C4-2B (cell line): ENCODE data around the gene RNF138.
A peak's percentile ranks its signal among the peaks of the same experiment; 100 is the strongest.

Experiments
- H3K27ac ChIP-seq: fragments of 450-650 bp; 2 replicates; pipeline ENCODE4 v1.5.1; 2017
- ZFX ChIP-seq: fragments of 450-650 bp; IDR thresholded peaks from 2 replicates; pipeline ENCODE4 v1.6.1; 2017
- TF ChIP-seq, protein P1 (sequence below): fragments of 450-650 bp; conservative IDR thresholded peaks from 2 replicates; pipeline ENCODE4 v1.5.1; 2017; ENCODE audit warnings: mild to moderate bottlenecking

The RNF138 gene

DNA sequence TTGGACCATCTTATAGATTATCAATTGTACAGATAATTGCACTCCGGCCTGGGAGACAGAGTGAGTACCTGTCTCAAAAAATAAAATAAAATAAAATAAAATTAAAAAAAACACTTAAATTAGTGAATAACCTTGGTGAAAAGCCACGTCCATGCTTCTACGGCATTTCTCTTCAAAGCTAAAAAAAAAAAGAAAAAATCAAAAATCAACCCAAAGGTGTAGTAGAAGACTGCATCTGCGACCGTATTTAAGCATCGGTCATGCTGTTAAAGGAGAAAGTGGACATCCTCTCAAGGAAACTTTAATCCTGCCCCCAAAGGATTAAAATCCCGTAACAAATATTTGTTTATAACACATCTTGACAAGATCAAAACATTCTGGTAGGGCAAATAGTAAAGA lies 350 bp upstream of the RNF138 start:
- H3K27ac ChIP-seq: peak overlapping the region; percentile 99
- TF ChIP-seq, protein P1, sequence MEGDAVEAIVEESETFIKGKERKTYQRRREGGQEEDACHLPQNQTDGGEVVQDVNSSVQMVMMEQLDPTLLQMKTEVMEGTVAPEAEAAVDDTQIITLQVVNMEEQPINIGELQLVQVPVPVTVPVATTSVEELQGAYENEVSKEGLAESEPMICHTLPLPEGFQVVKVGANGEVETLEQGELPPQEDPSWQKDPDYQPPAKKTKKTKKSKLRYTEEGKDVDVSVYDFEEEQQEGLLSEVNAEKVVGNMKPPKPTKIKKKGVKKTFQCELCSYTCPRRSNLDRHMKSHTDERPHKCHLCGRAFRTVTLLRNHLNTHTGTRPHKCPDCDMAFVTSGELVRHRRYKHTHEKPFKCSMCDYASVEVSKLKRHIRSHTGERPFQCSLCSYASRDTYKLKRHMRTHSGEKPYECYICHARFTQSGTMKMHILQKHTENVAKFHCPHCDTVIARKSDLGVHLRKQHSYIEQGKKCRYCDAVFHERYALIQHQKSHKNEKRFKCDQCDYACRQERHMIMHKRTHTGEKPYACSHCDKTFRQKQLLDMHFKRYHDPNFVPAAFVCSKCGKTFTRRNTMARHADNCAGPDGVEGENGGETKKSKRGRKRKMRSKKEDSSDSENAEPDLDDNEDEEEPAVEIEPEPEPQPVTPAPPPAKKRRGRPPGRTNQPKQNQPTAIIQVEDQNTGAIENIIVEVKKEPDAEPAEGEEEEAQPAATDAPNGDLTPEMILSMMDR: no peak
- TF ChIP-seq ZFX: no peak

DNA sequence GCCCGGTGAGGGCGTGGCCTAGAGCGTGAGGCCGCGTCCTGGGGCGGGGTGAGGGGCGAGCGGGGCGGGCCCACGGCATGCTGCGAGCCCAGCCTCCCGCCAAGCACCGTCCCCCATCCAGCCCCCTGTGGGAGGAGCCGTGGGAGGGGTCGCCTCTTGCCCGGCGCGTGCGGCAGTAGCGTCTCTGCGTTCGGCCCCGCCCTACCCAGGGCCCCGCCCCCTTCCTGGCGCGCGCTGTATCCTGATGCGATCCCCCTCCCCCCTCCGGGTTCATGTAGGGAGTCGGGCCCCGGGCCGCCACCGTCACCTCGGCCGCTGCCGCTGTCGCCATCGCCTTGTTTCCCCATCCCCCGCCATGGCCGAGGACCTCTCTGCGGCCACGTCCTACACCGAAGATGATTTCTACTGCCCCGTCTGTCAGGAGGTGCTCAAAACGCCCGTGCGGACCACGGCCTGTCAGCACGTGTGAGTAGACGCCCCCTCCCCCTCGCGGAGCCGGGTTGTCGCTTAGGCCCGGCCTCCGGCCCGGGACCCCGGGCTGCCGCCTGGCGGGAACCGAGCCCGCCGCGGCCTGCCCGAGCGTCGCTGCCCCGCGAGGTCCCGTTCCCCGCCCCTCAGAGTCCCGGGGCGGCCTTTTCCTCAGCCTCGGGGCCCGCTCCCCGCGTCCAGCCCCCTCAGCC lies 888 bp downstream of the RNF138 start:
- TF ChIP-seq, protein P1: no peak
- peak; percentile 95 for TF ChIP-seq ZFX

DNA sequence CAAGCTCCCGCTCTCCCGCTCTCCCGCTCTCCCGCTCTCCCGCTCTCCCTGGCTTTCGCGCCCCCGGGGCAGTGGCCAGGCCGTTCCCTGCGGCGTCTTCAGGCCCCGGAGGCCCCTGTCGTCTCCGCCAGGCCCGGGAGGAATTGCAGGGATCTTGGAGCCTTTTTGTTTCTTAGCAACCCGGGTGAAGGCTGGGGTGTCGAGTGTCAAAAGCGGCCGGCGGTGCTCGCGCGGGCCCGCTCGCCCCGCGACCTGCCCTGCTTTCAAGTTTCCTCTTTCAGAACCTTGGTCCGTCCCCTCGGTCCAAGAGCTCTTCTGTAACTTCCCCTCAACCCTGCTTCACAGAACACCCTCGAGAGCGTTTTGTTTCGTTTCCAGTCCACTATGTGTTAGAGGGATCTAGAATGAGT lies 1.4 kb downstream of the RNF138 start:
- peak overlapping the region; percentile 99 for H3K27ac ChIP-seq

More for the DNA sequence above, 888 bp downstream of the RNF138 start:
- peak overlapping the region; percentile 99 for H3K27ac ChIP-seq

DNA sequence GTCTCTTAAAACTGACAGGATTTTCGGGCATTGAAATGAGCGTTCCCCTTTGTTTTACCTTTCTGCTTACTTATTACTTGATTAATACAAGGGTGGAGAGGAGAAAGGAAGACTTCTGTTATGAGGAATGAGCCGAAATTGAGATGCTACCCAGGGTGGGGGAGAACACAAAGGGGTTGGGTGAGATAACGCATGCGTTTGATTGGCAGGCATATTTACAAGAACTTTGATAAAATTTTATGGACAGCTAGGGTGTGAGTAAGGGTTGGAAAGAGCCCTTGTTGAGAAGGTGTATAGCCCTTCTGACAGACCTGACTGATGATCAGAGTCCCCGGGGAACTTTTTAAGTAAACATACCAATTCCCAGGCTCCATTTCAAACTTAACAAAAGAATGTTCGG lies 1.8 kb downstream of the RNF138 start:
- peak overlapping the region; percentile 99 for H3K27ac ChIP-seq
- TF ChIP-seq ZFX: no peak
- TF ChIP-seq, protein P1: no peak

More for the DNA sequence above, 1.4 kb downstream of the RNF138 start:
- TF ChIP-seq ZFX: peak; percentile 75
- TF ChIP-seq, protein P1: no peak

DNA sequence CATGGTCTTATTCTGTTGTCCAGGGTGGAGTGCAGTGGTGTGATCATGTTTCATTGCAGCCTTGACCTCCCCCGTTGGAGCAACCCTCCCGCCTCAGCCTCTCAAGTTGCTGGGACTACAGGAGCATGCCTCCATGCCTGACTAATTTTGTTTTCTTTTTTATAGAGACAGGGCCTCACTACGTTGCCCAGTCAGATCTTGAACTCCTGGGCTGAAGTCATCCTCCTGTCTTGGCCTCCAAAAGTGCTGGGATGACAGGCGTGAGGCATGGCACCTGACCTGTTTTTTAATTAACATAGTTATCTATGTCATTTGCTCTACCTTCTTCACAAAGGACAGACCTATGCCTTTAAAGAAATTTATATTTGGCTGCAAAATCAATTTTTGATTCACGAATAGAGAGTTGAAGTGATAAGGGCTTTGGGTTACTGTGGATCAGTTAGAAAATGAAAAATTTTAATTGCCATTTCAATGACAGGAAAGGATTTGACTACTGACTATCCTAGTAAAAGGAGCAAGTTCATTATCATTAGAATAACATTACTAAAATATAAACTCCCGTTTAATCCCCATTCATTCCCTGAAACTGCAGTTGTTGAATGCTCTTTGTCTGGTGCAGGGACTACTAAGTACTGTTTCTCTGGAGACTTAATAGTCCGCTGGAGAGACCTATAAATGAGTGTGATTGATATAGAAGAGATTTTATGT lies 3.7 kb downstream of the RNF138 start:
- TF ChIP-seq, protein P1: no peak
- TF ChIP-seq ZFX: no peak
- H3K27ac ChIP-seq: no peak overlapping the region

DNA sequence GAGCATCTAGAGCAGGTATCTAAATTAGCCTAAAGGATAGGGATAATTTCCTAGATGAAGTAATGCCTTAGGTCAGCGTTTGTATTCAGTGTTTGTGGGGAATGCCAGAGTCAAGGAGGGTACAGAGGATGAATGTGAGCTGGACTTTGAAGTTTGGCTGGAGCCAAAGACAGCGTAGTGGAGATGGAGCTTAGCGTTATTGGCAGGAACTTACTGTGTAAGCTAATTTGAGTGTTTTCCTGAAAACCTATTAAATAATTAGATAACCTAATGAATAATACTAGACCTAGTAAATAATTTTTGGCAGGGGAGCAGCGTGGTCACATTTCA lies 4.2 kb downstream of the RNF138 start:
- H3K27ac ChIP-seq: no peak overlapping the region
- TF ChIP-seq, protein P1: no peak
- TF ChIP-seq ZFX: no peak

DNA sequence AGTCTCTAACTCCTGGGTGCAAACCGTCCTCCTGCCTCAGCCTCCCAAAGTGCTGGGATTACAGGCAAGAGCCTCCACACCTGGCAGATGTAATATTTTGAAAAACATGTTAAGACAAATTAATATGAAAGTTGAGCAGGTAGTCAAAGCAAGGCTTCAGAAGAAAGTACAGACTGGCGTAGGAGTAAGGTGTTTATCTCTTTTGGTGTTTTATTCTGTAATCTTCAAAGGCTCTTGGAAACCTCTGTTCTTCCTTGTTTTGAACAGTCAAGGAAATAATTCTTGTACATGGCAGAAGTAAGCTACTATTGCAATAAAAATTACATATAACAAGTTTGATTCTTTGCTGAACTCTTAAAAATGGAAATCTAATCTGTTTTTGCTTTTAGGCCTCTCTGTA lies 5.3 kb downstream of the RNF138 start:
- H3K27ac ChIP-seq: no peak overlapping the region
- TF ChIP-seq, protein P1: no peak
- no peak for TF ChIP-seq ZFX
